Measurements from ENCODE around the gene PER3. TPM values are rescaled to one million over a fixed set of nuclear protein-coding genes. Genes with fewer than 3 reads are reported as not detected.

PER3 gene
- total and polyA plus RNA-seq, 4 donors = 3.3 to 21.0 (median 6.2) TPM

DNA sequence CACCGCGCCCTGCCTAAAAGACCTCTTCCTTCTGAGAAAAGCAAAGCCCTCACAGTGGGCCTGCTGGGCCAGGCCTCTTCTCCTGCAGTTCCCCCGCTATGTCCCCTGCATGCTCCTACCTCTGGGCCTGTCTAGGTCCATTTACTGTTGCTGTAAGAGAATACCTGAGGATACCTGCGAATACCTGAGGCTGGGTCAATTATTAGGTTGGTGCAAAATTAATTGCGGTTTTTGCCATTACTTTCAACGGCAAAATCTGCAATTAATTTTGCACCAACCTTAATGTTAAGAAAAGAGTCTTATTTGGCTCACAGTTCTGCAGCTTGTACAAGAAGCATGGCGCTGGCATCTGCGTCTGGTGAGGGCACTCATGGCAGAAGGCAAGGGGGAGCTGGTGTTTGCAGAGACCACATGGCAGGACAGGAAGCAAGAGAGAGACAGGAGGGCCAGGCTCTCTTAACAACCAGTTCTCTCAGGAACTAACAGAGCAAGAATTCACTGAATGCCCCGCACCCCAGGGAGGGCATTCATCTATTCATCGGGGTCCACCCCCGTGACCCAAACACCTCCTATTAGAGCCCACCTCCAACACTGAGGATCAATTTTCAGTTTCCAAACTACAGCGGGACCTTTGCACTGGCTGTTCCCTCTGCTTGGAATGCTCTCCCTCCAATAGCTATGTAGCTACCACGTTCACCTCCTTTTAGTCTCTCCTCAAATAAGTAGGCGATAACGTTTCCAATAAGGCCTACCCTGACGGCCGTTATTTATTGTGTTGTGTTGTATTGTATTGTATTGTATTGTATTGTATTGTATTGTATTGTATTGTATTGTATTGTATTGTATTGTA, 78.3 kb downstream of the PER3 start:
- Histone ChIP-seq H3K9ac (ENCODE audit: low read depth in 1 of 2, low read length in 2 of 2) (no peak overlapping the region), H3K4me3 (ENCODE audit: low read depth in 1 of 3, low read length in 3 of 3) (no peak overlapping the region), H3K9me3 (ENCODE audit: control insufficient read depth in 4 of 4, low read length in 3 of 4) (no peaks in the 10 kb centered on the region), H3K27me3 (ENCODE audit: control insufficient read depth in 4 of 4, insufficient read depth in 4 of 4, low read length in 3 of 4) (no peaks in the 10 kb centered on the region), H3K27ac (ENCODE audit: low read depth in 1 of 2, low read length in 2 of 2) (no peak overlapping the region), H3K4me1 (ENCODE audit: control insufficient read depth in 4 of 4, insufficient read depth in 4 of 4, low read length in 3 of 4) (no peaks in the 10 kb centered on the region), H3K36me3 (ENCODE audit: control insufficient read depth in 4 of 4, insufficient read depth in 3 of 4, low read depth in 1 of 4, low read length in 3 of 4) (no peaks in the 10 kb centered on the region)
- TF ChIP-seq HNF4G (IDR thresholded peaks at IDR 0.05) (no peak), HNF4A (conservative IDR thresholded peaks at IDR 0.05) (no peak), RXRA (IDR thresholded peaks at IDR 0.05) (no peak), FOXA1 (IDR thresholded peaks at IDR 0.05) (no peak), SP1 (IDR thresholded peaks at IDR 0.05) (no peak), GABPA (IDR thresholded peaks at IDR 0.05 in 1 of 2, conservative IDR thresholded peaks at IDR 0.05 in 1 of 2) (no peak)
- TF ChIP-seq, protein P1, sequence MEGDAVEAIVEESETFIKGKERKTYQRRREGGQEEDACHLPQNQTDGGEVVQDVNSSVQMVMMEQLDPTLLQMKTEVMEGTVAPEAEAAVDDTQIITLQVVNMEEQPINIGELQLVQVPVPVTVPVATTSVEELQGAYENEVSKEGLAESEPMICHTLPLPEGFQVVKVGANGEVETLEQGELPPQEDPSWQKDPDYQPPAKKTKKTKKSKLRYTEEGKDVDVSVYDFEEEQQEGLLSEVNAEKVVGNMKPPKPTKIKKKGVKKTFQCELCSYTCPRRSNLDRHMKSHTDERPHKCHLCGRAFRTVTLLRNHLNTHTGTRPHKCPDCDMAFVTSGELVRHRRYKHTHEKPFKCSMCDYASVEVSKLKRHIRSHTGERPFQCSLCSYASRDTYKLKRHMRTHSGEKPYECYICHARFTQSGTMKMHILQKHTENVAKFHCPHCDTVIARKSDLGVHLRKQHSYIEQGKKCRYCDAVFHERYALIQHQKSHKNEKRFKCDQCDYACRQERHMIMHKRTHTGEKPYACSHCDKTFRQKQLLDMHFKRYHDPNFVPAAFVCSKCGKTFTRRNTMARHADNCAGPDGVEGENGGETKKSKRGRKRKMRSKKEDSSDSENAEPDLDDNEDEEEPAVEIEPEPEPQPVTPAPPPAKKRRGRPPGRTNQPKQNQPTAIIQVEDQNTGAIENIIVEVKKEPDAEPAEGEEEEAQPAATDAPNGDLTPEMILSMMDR (IDR thresholded peaks at IDR 0.05; ENCODE audit: low read depth, low read length, missing input control) = no peak
- TF ChIP-seq, protein P2, sequence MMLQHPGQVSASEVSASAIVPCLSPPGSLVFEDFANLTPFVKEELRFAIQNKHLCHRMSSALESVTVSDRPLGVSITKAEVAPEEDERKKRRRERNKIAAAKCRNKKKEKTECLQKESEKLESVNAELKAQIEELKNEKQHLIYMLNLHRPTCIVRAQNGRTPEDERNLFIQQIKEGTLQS (IDR thresholded peaks at IDR 0.05) = no peak
- DNase-seq (ENCODE audit: low spot score) = no peak
- WGBS = 90% methylated on average over 17 of the region's 17 CpGs

DNA sequence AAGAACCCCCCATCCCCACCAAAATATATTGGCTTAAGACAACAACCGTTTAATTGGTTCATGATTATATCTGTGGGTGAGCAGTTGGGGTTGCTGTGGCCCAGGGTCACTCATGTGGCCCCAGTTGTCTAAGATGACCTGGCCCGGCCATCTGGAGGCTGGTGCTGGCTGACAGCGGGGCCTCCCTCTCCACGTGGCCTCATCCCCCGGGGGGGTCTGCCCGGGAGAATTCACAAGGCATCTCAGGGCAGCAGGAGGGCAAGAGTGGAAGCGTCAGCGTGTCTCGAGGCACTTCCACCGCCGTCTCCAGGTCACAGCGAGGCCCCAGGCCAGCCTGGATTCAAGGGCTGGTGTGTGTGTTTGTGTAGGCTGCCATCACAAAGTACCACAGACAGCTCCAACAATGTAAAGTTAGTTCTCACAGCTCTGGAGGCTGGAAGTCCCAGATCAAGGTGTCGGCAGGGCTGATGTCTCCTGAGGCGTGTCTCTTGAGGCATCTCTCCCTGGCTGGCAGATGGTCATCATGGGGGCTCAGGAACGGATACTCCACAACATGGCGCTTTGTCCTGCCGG, 79.8 kb downstream of the PER3 start:
- Histone ChIP-seq H3K27ac (ENCODE audit: low read depth in 1 of 2, low read length in 2 of 2) (no peak overlapping the region), H3K9me3 (ENCODE audit: control insufficient read depth in 4 of 4, low read length in 3 of 4) (no peaks in the 10 kb centered on the region), H3K27me3 (ENCODE audit: control insufficient read depth in 4 of 4, insufficient read depth in 4 of 4, low read length in 3 of 4) (no peaks in the 10 kb centered on the region), H3K4me1 (ENCODE audit: control insufficient read depth in 4 of 4, insufficient read depth in 4 of 4, low read length in 3 of 4) (no peaks in the 10 kb centered on the region), H3K4me3 (ENCODE audit: low read depth in 1 of 3, low read length in 3 of 3) (no peak overlapping the region), H3K9ac (ENCODE audit: low read depth in 1 of 2, low read length in 2 of 2) (no peak overlapping the region), H3K36me3 (ENCODE audit: control insufficient read depth in 4 of 4, insufficient read depth in 3 of 4, low read depth in 1 of 4, low read length in 3 of 4) (no peaks in the 10 kb centered on the region)
- 84% methylated on average over 17 of the region's 17 CpGs for WGBS
- TF ChIP-seq RXRA (IDR thresholded peaks at IDR 0.05) (no peak), FOXA1 (IDR thresholded peaks at IDR 0.05) (no peak), GABPA (IDR thresholded peaks at IDR 0.05 in 1 of 2, conservative IDR thresholded peaks at IDR 0.05 in 1 of 2) (no peak), EGR1 (IDR thresholded peaks at IDR 0.05; ENCODE audit: low read depth in 2 of 2) (no peak), FOXA2 (IDR thresholded peaks at IDR 0.05) (no peak), NR2F2 (IDR thresholded peaks at IDR 0.05) (no peak)
- TF ChIP-seq, protein P2 (IDR thresholded peaks at IDR 0.05) = no peak
- TF ChIP-seq, protein P1 (IDR thresholded peaks at IDR 0.05; ENCODE audit: low read depth, low read length, missing input control) = no peak
- DNase-seq (ENCODE audit: low spot score) = no peak
